Posterior vena cava (tissue), 2 donors: ENCODE measurements around the gene PRR3. TPM values are rescaled to one million over a fixed set of nuclear protein-coding genes. Genes with fewer than 3 reads are reported as not detected.

Experiments
- DNase-seq: peaks from one replicate; pipeline ENCODE4 v3.0.0-alpha.2; 2020; ENCODE audit warnings: low spot score
- intact Hi-C, 2 donors: fragments of 100-400 bp; cut with DNase I; formaldehyde crosslinking; loops; one replicate each; pipeline versions ENCODE4 v1.14.1 to v1.14.2; 2022 to 2023
- total RNA-seq, 2 donors: library from RNA; stranded (reverse); fragmentation: NEBNext Ultra II Directional; extraction: Animal tissue kit (Norgen Biotek cat#: 25700); gene quantifications; one replicate each; pipeline ENCODE4 v1.2.1, GENCODE V29; 2021
- donor health status: DM: yes; HTN: yes; CAD: no.
- donor health status: DM: yes; HTN: yes; CAD: no.

Gene PRR3
- total RNA-seq, 2 donors from 2014 or later, result 5.4 to 8.3 TPM

GRCh38 chr6:30564114-30564513 is 7.0 kb downstream of the PRR3 start:
- intact Hi-C loops, result no loop called here
- no peak for DNase-seq

GRCh38 chr6:30565772-30566171 is 8.7 kb downstream of the PRR3 start:
- DNase-seq, result no peak
- intact Hi-C loops, result no loop called here

- intact Hi-C loops, result no loop called here
- no peak for DNase-seq
These were observed 11.2 kb downstream of the PRR3 start for GRCh38 chr6:30568245-30568644.

GRCh38 chr6:30570263-30570662 is 13.2 kb downstream of the PRR3 start:
- intact Hi-C loops, result loop anchor here in 1 of 2 donors (5.0 kb wide), 1 partner anchor 37 kb away; no protein-coding TSS in a partner anchor
- DNase-seq, result no peak

GRCh38 chr6:30570740-30571074 is 13.6 kb downstream of the PRR3 start:
- DNase-seq, result no peak
- intact Hi-C loops, result loop anchor here in 1 of 2 donors (5.0 kb wide), 1 partner anchor 37 kb away; no protein-coding TSS in a partner anchor

- DNase-seq, result peak; percentile 100
- intact Hi-C loops, result loop anchor here in 1 of 2 donors (5.0 kb wide), 1 partner anchor 36 kb away; no protein-coding TSS in a partner anchor
These were observed 14.1 kb downstream of the PRR3 start, which contains the start of gene ABCF1 for GRCh38 chr6:30571075-30571761. ABCF1 (plus strand) TSS chr6:30571442; CDS start chr6:30571488, 46 bp downstream.

GRCh38 chr6:30571762-30572082 is 14.6 kb downstream of the PRR3 start:
- no peak for DNase-seq
- intact Hi-C loops, result loop anchor here in 1 of 2 donors (5.0 kb wide), 1 partner anchor 36 kb away; no protein-coding TSS in a partner anchor

- intact Hi-C loops, result loop anchor here in 1 of 2 donors (5.0 kb wide), 1 partner anchor 35 kb away; no protein-coding TSS in a partner anchor
- no peak for DNase-seq
These were observed 15.1 kb downstream of the PRR3 start for GRCh38 chr6:30572148-30572547.

- DNase-seq, result no peak
- intact Hi-C loops, result loop anchor here in 1 of 2 donors (5.0 kb wide), 1 partner anchor 34 kb away; no protein-coding TSS in a partner anchor
These were observed 16.0 kb downstream of the PRR3 start for GRCh38 chr6:30573113-30573512.

GRCh38 chr6:30578051-30578450 is 21.0 kb downstream of the PRR3 start:
- intact Hi-C loops, result no loop called here
- DNase-seq, result no peak

- intact Hi-C loops, result no loop called here
- no peak for DNase-seq
These were observed 26.8 kb downstream of the PRR3 start for GRCh38 chr6:30583921-30584320.

GRCh38 chr6:30589754-30590358 is 32.8 kb downstream of the PRR3 start:
- DNase-seq, result peak; percentile 79
- intact Hi-C loops, result no loop called here

- peak; percentile 56 for DNase-seq
- intact Hi-C loops, result no loop called here
These were observed 33.4 kb downstream of the PRR3 start for GRCh38 chr6:30590509-30590908.

- intact Hi-C loops, result no loop called here
These were observed 33.9 kb downstream of the PRR3 start for GRCh38 chr6:30591008-30591407.

GRCh38 chr6:30592287-30592686 is 35.2 kb downstream of the PRR3 start:
- DNase-seq, result no peak
- intact Hi-C loops, result no loop called here

More at GRCh38 chr6:30591008-30591407, 33.9 kb downstream of the PRR3 start:
- peak; percentile 10 for DNase-seq

GRCh38 chr6:30597315-30598144 is 40.4 kb downstream of the PRR3 start:
- DNase-seq, result peak; percentile 86
- intact Hi-C loops, result loop anchor here in 1 of 2 donors (5.0 kb wide), 2 partner anchors 55 to 115 kb away; no protein-coding TSS in a partner anchor

- peak; percentile 50 for DNase-seq
- intact Hi-C loops, result loop anchor here in 1 of 2 donors (5.0 kb wide), 2 partner anchors 57 to 117 kb away; no protein-coding TSS in a partner anchor
These were observed 42.0 kb downstream of the PRR3 start for GRCh38 chr6:30598912-30599624.

GRCh38 chr6:30599625-30600324 is 42.7 kb downstream of the PRR3 start:
- peak; percentile 13 for DNase-seq
- intact Hi-C loops, result loop anchor here in 1 of 2 donors (5.0 kb wide), 2 partner anchors 57 to 117 kb away; no protein-coding TSS in a partner anchor
